ENCODE results near the gene SYNPR.

DNA sequence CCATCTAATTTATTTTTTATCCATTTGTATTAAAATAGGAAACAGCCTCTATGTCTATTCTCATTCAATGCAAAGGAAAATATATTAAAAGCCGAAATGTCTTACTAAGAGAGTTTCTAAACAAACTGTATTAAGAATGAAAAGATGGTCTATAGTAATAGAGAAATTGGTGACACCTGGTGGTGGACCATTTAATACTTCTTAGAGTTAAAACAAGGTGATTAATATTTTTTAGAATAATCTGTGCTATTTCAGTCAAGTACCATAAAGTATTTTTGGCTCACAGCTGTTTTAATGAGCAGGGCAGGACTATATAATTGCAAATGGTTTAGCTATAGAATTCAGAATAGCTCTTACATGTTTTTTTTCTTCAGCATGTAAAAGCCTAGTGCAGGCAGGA, 55.7 kb downstream of the SYNPR start:
- TF ChIP-seq, protein P1, sequence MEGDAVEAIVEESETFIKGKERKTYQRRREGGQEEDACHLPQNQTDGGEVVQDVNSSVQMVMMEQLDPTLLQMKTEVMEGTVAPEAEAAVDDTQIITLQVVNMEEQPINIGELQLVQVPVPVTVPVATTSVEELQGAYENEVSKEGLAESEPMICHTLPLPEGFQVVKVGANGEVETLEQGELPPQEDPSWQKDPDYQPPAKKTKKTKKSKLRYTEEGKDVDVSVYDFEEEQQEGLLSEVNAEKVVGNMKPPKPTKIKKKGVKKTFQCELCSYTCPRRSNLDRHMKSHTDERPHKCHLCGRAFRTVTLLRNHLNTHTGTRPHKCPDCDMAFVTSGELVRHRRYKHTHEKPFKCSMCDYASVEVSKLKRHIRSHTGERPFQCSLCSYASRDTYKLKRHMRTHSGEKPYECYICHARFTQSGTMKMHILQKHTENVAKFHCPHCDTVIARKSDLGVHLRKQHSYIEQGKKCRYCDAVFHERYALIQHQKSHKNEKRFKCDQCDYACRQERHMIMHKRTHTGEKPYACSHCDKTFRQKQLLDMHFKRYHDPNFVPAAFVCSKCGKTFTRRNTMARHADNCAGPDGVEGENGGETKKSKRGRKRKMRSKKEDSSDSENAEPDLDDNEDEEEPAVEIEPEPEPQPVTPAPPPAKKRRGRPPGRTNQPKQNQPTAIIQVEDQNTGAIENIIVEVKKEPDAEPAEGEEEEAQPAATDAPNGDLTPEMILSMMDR (IDR thresholded peaks at IDR 0.05) = no peak
- TF ChIP-seq FOXP1 (CRISPR knock-in tag; IDR thresholded peaks at IDR 0.05; ENCODE audit: borderline replicate concordance) (no peak), ESRRA (CRISPR knock-in tag; IDR thresholded peaks at IDR 0.05; ENCODE audit: borderline replicate concordance) (no peak), TP53 (CRISPR knock-in tag; IDR thresholded peaks at IDR 0.05) (no peak), ZNF121 (CRISPR knock-in tag; IDR thresholded peaks at IDR 0.05) (no peak), KAT7 (CRISPR knock-in tag; IDR thresholded peaks at IDR 0.05; ENCODE audit: borderline replicate concordance) (no peak), CREB1 (CRISPR knock-in tag; IDR thresholded peaks at IDR 0.05) (no peak), CBFB (CRISPR knock-in tag; IDR thresholded peaks at IDR 0.05; ENCODE audit: low read depth) (no peak)
- TF ChIP-seq, protein P2, sequence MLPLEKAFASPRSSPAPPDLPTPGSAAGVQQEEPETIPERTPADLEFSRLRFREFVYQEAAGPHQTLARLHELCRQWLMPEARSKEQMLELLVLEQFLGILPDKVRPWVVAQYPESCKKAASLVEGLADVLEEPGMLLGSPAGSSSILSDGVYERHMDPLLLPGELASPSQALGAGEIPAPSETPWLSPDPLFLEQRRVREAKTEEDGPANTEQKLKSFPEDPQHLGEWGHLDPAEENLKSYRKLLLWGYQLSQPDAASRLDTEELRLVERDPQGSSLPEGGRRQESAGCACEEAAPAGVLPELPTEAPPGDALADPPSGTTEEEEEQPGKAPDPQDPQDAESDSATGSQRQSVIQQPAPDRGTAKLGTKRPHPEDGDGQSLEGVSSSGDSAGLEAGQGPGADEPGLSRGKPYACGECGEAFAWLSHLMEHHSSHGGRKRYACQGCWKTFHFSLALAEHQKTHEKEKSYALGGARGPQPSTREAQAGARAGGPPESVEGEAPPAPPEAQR (CRISPR knock-in tag; IDR thresholded peaks at IDR 0.05) = no peak
- TF ChIP-seq, protein P3, sequence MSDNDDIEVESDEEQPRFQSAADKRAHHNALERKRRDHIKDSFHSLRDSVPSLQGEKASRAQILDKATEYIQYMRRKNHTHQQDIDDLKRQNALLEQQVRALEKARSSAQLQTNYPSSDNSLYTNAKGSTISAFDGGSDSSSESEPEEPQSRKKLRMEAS (CRISPR knock-in tag; IDR thresholded peaks at IDR 0.05) = no peak
- TF ChIP-seq, protein P4, sequence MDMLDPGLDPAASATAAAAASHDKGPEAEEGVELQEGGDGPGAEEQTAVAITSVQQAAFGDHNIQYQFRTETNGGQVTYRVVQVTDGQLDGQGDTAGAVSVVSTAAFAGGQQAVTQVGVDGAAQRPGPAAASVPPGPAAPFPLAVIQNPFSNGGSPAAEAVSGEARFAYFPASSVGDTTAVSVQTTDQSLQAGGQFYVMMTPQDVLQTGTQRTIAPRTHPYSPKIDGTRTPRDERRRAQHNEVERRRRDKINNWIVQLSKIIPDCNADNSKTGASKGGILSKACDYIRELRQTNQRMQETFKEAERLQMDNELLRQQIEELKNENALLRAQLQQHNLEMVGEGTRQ (CRISPR knock-in tag; IDR thresholded peaks at IDR 0.05) = no peak
- TF ChIP-seq, protein P5, sequence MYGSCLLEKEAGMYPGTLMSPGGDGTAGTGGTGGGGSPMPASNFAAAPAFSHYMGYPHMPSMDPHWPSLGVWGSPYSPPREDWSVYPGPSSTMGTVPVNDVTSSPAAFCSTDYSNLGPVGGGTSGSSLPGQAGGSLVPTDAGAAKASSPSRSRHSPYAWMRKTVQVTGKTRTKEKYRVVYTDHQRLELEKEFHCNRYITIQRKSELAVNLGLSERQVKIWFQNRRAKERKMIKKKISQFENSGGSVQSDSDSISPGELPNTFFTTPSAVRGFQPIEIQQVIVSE (CRISPR knock-in tag; IDR thresholded peaks at IDR 0.05; ENCODE audit: borderline replicate concordance) = no peak
- TF ChIP-seq, protein P6, sequence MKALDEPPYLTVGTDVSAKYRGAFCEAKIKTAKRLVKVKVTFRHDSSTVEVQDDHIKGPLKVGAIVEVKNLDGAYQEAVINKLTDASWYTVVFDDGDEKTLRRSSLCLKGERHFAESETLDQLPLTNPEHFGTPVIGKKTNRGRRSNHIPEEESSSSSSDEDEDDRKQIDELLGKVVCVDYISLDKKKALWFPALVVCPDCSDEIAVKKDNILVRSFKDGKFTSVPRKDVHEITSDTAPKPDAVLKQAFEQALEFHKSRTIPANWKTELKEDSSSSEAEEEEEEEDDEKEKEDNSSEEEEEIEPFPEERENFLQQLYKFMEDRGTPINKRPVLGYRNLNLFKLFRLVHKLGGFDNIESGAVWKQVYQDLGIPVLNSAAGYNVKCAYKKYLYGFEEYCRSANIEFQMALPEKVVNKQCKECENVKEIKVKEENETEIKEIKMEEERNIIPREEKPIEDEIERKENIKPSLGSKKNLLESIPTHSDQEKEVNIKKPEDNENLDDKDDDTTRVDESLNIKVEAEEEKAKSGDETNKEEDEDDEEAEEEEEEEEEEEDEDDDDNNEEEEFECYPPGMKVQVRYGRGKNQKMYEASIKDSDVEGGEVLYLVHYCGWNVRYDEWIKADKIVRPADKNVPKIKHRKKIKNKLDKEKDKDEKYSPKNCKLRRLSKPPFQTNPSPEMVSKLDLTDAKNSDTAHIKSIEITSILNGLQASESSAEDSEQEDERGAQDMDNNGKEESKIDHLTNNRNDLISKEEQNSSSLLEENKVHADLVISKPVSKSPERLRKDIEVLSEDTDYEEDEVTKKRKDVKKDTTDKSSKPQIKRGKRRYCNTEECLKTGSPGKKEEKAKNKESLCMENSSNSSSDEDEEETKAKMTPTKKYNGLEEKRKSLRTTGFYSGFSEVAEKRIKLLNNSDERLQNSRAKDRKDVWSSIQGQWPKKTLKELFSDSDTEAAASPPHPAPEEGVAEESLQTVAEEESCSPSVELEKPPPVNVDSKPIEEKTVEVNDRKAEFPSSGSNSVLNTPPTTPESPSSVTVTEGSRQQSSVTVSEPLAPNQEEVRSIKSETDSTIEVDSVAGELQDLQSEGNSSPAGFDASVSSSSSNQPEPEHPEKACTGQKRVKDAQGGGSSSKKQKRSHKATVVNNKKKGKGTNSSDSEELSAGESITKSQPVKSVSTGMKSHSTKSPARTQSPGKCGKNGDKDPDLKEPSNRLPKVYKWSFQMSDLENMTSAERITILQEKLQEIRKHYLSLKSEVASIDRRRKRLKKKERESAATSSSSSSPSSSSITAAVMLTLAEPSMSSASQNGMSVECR (CRISPR knock-in tag; IDR thresholded peaks at IDR 0.05; ENCODE audit: borderline replicate concordance) = no peak

All from WTC11 (cell line).